PC-3 (cell line): Measurements from ENCODE around the gene RUNDC1. TPM values are rescaled to one million over a fixed set of nuclear protein-coding genes. Genes with fewer than 3 reads are reported as not detected.

ENCODE experiments used
- ATAC-seq: fragments of 200-7000 bp; cut with Tn5 transposase; 2 replicates; pipeline ENCODE4 v1.9.1; 2020; ENCODE audit warnings: mild to moderate bottlenecking, moderate library complexity
- BruUV-seq: library from RNA; stranded (reverse); fragments of 400-500 nt; replicated peaks from 2 replicates; lab custom pipeline; 2021; lab: Mats Ljungman, UMichigan
- CTCF ChIA-PET: fragments of 300-600 bp; sonication (Branson Sonifier 250); formaldehyde crosslinking; loops from one replicate; lab custom pipeline; 2022; ENCODE audit warnings: antibody characterized with exemption; lab: Charles Lee
- POLR2A ChIA-PET: fragments of 300-600 bp; sonication (Branson Sonifier 250); formaldehyde crosslinking; loops from one replicate; lab custom pipeline; 2022; ENCODE audit warnings: antibody characterized with exemption; ENCODE audit not compliant: unreplicated experiment; lab: Charles Lee
- DNase-seq: peaks from one replicate; pipeline ENCODE4 v3.0.0-alpha.2; 2015
- H2AFZ ChIP-seq: fragments of 300-600 bp; sonication (generic); 2 replicates; pipeline ENCODE4 v1.6.0; 2016; ENCODE audit warnings: antibody characterized with exemption, low read length
- H3F3A ChIP-seq: fragments of 300-600 bp; sonication (generic); one replicate; pipeline ENCODE4 v1.6.0; 2017; ENCODE audit warnings: antibody characterized with exemption, low read length, control low read depth, mild to moderate bottlenecking; ENCODE audit not compliant: unreplicated experiment
- H3K27ac ChIP-seq: fragments of 300-600 bp; sonication (generic); 2 replicates; pipeline ENCODE4 v1.5.1; 2016; ENCODE audit warnings: mild to moderate bottlenecking, low read length
- H3K27me3 ChIP-seq: fragments of 300-600 bp; sonication (generic); 2 replicates; pipeline ENCODE4 v1.6.1; 2016; ENCODE audit warnings: low read length, mixed read lengths
- H3K36me3 ChIP-seq: fragments of 300-600 bp; sonication (generic); 2 replicates; pipeline ENCODE4 v1.6.1; 2016; ENCODE audit warnings: low read depth, mixed run types, low read length, mixed read lengths
- H3K4me1 ChIP-seq: fragments of 300-600 bp; sonication (generic); 2 replicates; pipeline ENCODE4 v1.5.1; 2016; ENCODE audit warnings: low read length; ENCODE audit not compliant: insufficient read depth
- H3K4me2 ChIP-seq: fragments of 300-600 bp; sonication (generic); 2 replicates; pipeline ENCODE4 v1.6.0; 2016; ENCODE audit warnings: low read length
- H3K4me3 ChIP-seq: fragments of 300-600 bp; sonication (generic); 2 replicates; pipeline ENCODE4 v1.5.1; 2016; ENCODE audit warnings: mild to moderate bottlenecking, low read length, mixed read lengths
- H3K79me2 ChIP-seq: fragments of 300-600 bp; sonication (generic); 2 replicates; pipeline ENCODE4 v1.6.1; 2017; ENCODE audit warnings: low read length, mixed read lengths
- H3K9ac ChIP-seq: fragments of 300-600 bp; sonication (generic); 2 replicates; pipeline ENCODE4 v1.6.0; 2016; ENCODE audit warnings: mild to moderate bottlenecking, low read length
- H3K9me2 ChIP-seq: fragments of 300-600 bp; sonication (generic); replicated peaks from 2 replicates; pipeline ENCODE4 v1.6.1; 2016; ENCODE audit warnings: mixed run types, low read length, mixed read lengths
- H3K9me3 ChIP-seq: fragments of 300-600 bp; sonication (generic); 2 replicates; pipeline ENCODE4 v1.6.1; 2016; ENCODE audit warnings: low read length, mixed read lengths
- H4K20me1 ChIP-seq: fragments of 300-600 bp; sonication (generic); 2 replicates; pipeline ENCODE4 v1.6.1; 2016; ENCODE audit warnings: low read length, mixed read lengths
- EZH2 ChIP-seq: fragments of 300-600 bp; sonication (generic); IDR thresholded peaks from one replicate; pipeline ENCODE4 v1.6.1; 2017; ENCODE audit warnings: antibody characterized with exemption, mild to moderate bottlenecking, low read length; ENCODE audit not compliant: unreplicated experiment
- EZH2phosphoT487 ChIP-seq: fragments of 300-600 bp; sonication (generic); IDR thresholded peaks from 2 replicates; pipeline ENCODE4 v1.6.1; 2018; ENCODE audit warnings: mild to moderate bottlenecking, antibody characterized with exemption, low read length, borderline replicate concordance
- intact Hi-C: fragments of 100-400 bp; cut with micrococcal nuclease; formaldehyde crosslinking; loops from 2 replicates; pipeline ENCODE4 v1.9.0; 2023
- total RNA-seq: library from RNA; depleted of rRNA; stranded (reverse); fragments of >200 nt; gene quantifications from 2 replicates; pipeline ENCODE4 v1.2.3, GENCODE V29; 2014
- TF ChIP-seq, protein P1 (sequence below): fragments of 300-600 bp; sonication (generic); conservative IDR thresholded peaks from 2 replicates; pipeline ENCODE4 v1.5.1; 2017; ENCODE audit warnings: antibody characterized with exemption, low read depth, mild to moderate bottlenecking, low read length

Gene RUNDC1
- total RNA-seq, 1 experiment from 2014 or later = 9.5 TPM

DNA sequence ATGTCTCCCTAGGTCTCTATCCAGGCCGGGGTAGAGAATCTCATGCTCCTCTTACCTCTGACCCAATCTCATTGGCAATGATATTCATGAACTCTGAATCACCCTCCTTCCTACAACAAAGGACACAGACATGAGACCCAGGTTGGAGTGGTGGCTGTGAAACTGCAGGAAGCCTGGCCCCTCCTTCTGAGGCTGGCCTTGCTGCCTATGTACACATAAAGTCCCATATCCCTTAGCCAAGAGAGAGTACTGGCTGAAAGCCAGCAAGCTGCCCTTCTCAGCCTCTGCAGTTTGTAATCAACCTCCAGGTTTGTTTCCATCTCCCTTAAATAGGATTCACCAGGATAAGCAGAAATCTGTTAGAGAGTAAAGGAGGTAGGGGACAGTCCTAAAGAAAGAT is 26.7 kb upstream of the RUNDC1 start:
- Histone ChIP-seq H3K4me3 (no peak overlapping the region), H3K4me1 (no peaks in the 10 kb centered on the region), H3K9ac (no peak overlapping the region), H3K9me2 (no peaks in the 10 kb centered on the region), H3K27me3 (no peaks in the 10 kb centered on the region), H2AFZ (no peak overlapping the region), H3K79me2 (no peaks in the 10 kb centered on the region), H3K36me3 (peaks cover 10% of the 10 kb centered on the region), H3K9me3 (no peaks in the 10 kb centered on the region), H3K4me2 (no peak overlapping the region), H3K27ac (no peak overlapping the region), H3F3A (no peaks in the 10 kb centered on the region), H4K20me1 (no peaks in the 10 kb centered on the region)
- TF ChIP-seq EZH2phosphoT487 = no peak
- TF ChIP-seq, protein P1, sequence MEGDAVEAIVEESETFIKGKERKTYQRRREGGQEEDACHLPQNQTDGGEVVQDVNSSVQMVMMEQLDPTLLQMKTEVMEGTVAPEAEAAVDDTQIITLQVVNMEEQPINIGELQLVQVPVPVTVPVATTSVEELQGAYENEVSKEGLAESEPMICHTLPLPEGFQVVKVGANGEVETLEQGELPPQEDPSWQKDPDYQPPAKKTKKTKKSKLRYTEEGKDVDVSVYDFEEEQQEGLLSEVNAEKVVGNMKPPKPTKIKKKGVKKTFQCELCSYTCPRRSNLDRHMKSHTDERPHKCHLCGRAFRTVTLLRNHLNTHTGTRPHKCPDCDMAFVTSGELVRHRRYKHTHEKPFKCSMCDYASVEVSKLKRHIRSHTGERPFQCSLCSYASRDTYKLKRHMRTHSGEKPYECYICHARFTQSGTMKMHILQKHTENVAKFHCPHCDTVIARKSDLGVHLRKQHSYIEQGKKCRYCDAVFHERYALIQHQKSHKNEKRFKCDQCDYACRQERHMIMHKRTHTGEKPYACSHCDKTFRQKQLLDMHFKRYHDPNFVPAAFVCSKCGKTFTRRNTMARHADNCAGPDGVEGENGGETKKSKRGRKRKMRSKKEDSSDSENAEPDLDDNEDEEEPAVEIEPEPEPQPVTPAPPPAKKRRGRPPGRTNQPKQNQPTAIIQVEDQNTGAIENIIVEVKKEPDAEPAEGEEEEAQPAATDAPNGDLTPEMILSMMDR = no peak
- no peak for TF ChIP-seq EZH2
- ATAC-seq (peak; percentile 45), DNase-seq (no peak)
- BruUV-seq = no TSS peak
- intact Hi-C loops = no loop called here
- ChIA-PET POLR2A (no interaction called here), CTCF (no interaction called here)

DNA sequence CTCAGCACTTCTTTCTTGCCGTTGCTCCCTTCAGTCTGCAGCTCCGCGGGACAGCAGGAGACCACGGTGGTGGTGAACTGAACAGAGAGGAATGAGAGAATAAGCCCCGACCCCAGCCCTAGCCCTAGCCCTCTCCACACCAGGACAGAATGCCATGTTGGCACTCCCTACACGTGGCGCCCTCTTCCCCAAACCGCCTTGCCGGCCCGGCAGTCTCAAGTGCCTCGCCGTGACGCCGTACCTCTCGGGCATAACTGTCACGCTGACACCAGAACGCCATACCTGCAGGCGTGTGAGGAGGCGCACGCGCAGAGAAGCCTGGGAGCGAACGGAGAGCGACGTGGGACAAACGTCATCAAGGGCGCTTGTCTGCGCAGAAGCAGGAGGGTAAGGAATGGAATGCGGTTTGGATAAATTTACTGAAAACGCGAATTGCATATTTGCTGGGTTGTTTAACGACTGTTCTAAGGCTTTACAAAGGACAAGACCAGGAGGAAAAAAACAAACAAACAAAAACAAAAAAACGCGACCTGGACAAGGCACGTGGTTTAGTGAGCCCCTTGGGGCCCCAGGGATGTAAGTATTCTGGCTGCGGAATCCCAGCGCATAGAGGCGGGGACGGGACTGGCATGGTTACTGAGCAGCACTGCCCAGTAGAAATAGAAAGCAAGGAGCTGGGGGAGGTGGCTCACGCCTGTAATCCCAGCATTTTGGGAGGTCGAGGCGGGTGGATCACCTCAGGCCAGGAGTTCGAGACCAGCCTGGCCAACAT is 16.0 kb upstream of the RUNDC1 start, which contains the start of gene AARSD1:
Gene AARSD1 (minus strand): TSS at position 294 of the 772 bp plus-strand sequence. CDS start 14 bp downstream, at position 280.
- CTCF ChIA-PET = interaction anchor here (0.7 kb wide), 1 partner anchor 42 kb away, joined by 10 read pairs; the partner anchor contains the start of gene IFI35
- POLR2A ChIA-PET = no interaction called here
- BruUV-seq = TSS peak; percentile 98
- intact Hi-C loops = loop anchor here (2.0 kb wide), 1 partner anchor 34 kb away; the partner anchor contains the start of gene RPL27
- peaks cover 8% of the 10 kb centered on the region; the same call in 1 of the 2 replicates for H3K36me3 ChIP-seq
- peak; percentile 90 for DNase-seq
- H3F3A ChIP-seq = no peaks in the 10 kb centered on the region
- no peaks in the 10 kb centered on the region for H3K27me3 ChIP-seq
- TF ChIP-seq, protein P1 = no peak
- TF ChIP-seq EZH2phosphoT487 (no peak), EZH2 (no peak)
- H3K9ac ChIP-seq = peak within 1 kb of the TSS; percentile 88
- ATAC-seq = peak; percentile 97
- H3K4me3 ChIP-seq = peak within 1 kb of the TSS; percentile 87
- peak within 1 kb of the TSS; percentile 98 for H3K4me2 ChIP-seq
- peak within 1 kb of the TSS; percentile 55 for H3K27ac ChIP-seq
- no peaks in the 10 kb centered on the region for H4K20me1 ChIP-seq
- peak within 1 kb of the TSS; percentile 85 for H2AFZ ChIP-seq
- H3K9me2 ChIP-seq = no peaks in the 10 kb centered on the region
- H3K4me1 ChIP-seq = peaks cover 12% of the 10 kb centered on the region
- no peaks in the 10 kb centered on the region for H3K9me3 ChIP-seq
- peaks cover 26% of the 10 kb centered on the region for H3K79me2 ChIP-seq

DNA sequence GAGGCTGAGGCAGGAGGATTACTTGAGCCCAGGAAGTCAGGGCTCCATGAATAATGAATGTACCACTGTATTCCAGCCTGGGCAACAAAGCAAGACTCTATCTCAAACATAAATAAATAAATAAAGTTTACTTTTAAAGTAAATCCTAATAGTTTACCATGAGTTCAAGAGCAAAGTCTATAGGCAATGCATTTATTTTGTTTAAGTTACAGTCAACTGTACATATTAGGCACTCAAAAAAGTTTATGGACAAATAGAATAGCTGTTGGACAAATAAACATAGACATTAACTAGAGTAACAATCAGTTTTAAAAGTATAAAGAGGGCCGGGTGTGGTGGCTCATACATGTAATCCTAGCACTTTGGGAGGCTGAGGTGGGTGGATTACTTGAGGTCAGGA is 12.4 kb upstream of the RUNDC1 start:
- no TSS peak for BruUV-seq
- no peak for ATAC-seq
- DNase-seq = no peak
- H3K27me3 ChIP-seq = no peaks in the 10 kb centered on the region
- no peak overlapping the region for H2AFZ ChIP-seq
- H3K4me2 ChIP-seq = no peak overlapping the region
- no peaks in the 10 kb centered on the region for H3K36me3 ChIP-seq
- H3K79me2 ChIP-seq = peaks cover 17% of the 10 kb centered on the region
- no peaks in the 10 kb centered on the region for H3K9me3 ChIP-seq
- no peak overlapping the region for H3K27ac ChIP-seq
- H3K4me3 ChIP-seq = no peak overlapping the region
- intact Hi-C loops = no loop called here
- TF ChIP-seq EZH2 (no peak), EZH2phosphoT487 (no peak)
- TF ChIP-seq, protein P1 = no peak
- H4K20me1 ChIP-seq = no peaks in the 10 kb centered on the region
- no peak overlapping the region for H3K9ac ChIP-seq
- H3F3A ChIP-seq = no peaks in the 10 kb centered on the region
- H3K4me1 ChIP-seq = peaks cover 6% of the 10 kb centered on the region; the same call in 1 of the 2 replicates
- CTCF ChIA-PET = interaction anchor here (0.7 kb wide), 1 partner anchor 30 kb away, joined by 5 read pairs; the partner anchor contains the start of gene RPL27
- no peaks in the 10 kb centered on the region for H3K9me2 ChIP-seq
- POLR2A ChIA-PET = no interaction called here
